ENCODE results near the gene ZBTB16.

- TF ChIP-seq ARNT (IDR thresholded peaks at IDR 0.05) (no peak), FOXK2 (IDR thresholded peaks at IDR 0.05) (no peak), FOXA1 (IDR thresholded peaks at IDR 0.05) (no peak), SUZ12 (IDR thresholded peaks at IDR 0.05) (no peak), ELF4 (IDR thresholded peaks at IDR 0.05) (no peak)
Observed at GRCh38 chr11:114110952-114111947, 51.7 kb downstream of the ZBTB16 start.

Measured in HEK293T (cell line).